GM12878 (cell line): ENCODE results near the gene SPATA32. TPM values are rescaled to one million over a fixed set of nuclear protein-coding genes. Genes with fewer than 3 reads are reported as not detected.

Source experiments
- ATF7 ChIP-seq: fragments of 450-650 bp; IDR thresholded peaks from 2 replicates; pipeline ENCODE4 v1.6.1; 2016; ENCODE audit warnings: low read depth, mild to moderate bottlenecking
- BHLHE40 ChIP-seq, 2 experiments: fragments of 450-650 bp in 1 of 2; IDR thresholded peaks; 2 replicates each; pipeline ENCODE4 v1.6.1; 2011 to 2017; ENCODE audit warnings: low read depth in 2 of 2, borderline replicate concordance in 1 of 2, improper control_type of control experiment in 1 of 2, low read length in 1 of 2, mild to moderate bottlenecking in 1 of 2
- BMI1 ChIP-seq: fragments of 450-650 bp; IDR thresholded peaks from 2 replicates; pipeline ENCODE4 v1.6.1; 2016; ENCODE audit warnings: mild to moderate bottlenecking, moderate library complexity, borderline replicate concordance
- CBFB ChIP-seq: IDR thresholded peaks from 2 replicates; pipeline ENCODE4 v1.6.1; 2016; ENCODE audit warnings: antibody characterized with exemption, low read depth
- CHD1 ChIP-seq: IDR thresholded peaks from 2 replicates; pipeline ENCODE4 v1.6.1; 2012; ENCODE audit warnings: low read depth, low read length, improper control_type of control experiment
- CHD2 ChIP-seq: IDR thresholded peaks from 2 replicates; pipeline ENCODE4 v1.6.1; 2011; ENCODE audit warnings: low read depth, low read length, improper control_type of control experiment, borderline replicate concordance
- FOS ChIP-seq: IDR thresholded peaks from 3 replicates; pipeline ENCODE4 v1.6.1; 2011; ENCODE audit warnings: borderline replicate concordance; ENCODE audit not compliant: insufficient read length; ENCODE audit errors: extremely low read depth
- FOXK2 ChIP-seq: fragments of 450-650 bp; IDR thresholded peaks from 2 replicates; pipeline ENCODE4 v1.6.1; 2017; ENCODE audit warnings: mild to moderate bottlenecking, moderate library complexity
- FOXM1 ChIP-seq: IDR thresholded peaks from 2 replicates; pipeline ENCODE4 v1.6.1; 2012; ENCODE audit warnings: low read depth, mild to moderate bottlenecking, inconsistent platforms, low read length, moderate library complexity
- HDAC6 ChIP-seq: fragments of 200-600 bp; sonication (generic); IDR thresholded peaks from one replicate; pipeline ENCODE4 v1.8.0; 2017; ENCODE audit warnings: antibody characterized with exemption; ENCODE audit not compliant: unreplicated experiment
- IKZF1 ChIP-seq: fragments of 450-650 bp; conservative IDR thresholded peaks from 2 replicates; pipeline ENCODE4 v1.6.1; 2017; ENCODE audit warnings: antibody characterized with exemption, mild to moderate bottlenecking
- IKZF2 ChIP-seq, 2 experiments: fragments of 450-650 bp; IDR thresholded peaks; 2 replicates each; pipeline ENCODE4 v1.6.1; 2017; ENCODE audit warnings: mild to moderate bottlenecking in 2 of 2, moderate library complexity in 2 of 2
- KLF5 ChIP-seq: fragments of 450-650 bp; IDR thresholded peaks from 2 replicates; pipeline ENCODE4 v1.6.1; 2014; ENCODE audit warnings: mild to moderate bottlenecking; ENCODE audit not compliant: partially characterized antibody
- MXI1 ChIP-seq: fragments of 150-350 bp; IDR thresholded peaks from 2 replicates; pipeline ENCODE4 v1.6.1; 2011; ENCODE audit warnings: low read depth, mild to moderate bottlenecking, inconsistent platforms, low read length, improper control_type of control experiment
- NBN ChIP-seq: fragments of 450-650 bp; IDR thresholded peaks from 2 replicates; pipeline ENCODE4 v1.6.1; 2016
- NR2F1 ChIP-seq: fragments of 450-650 bp; conservative IDR thresholded peaks from 2 replicates; pipeline ENCODE4 v1.6.1; 2017; ENCODE audit warnings: mild to moderate bottlenecking
- SIX5 ChIP-seq: IDR thresholded peaks from 2 replicates; pipeline ENCODE4 v1.6.1; 2011; ENCODE audit warnings: mild to moderate bottlenecking, low read depth, low read length, moderate library complexity; ENCODE audit not compliant: severe bottlenecking
- SMAD5 ChIP-seq: IDR thresholded peaks from 2 replicates; pipeline ENCODE4 v1.6.1; 2016; ENCODE audit warnings: antibody characterized with exemption, low read depth
- SMARCA5 ChIP-seq: fragments of 450-650 bp; IDR thresholded peaks from 2 replicates; pipeline ENCODE4 v1.6.1; 2017; ENCODE audit warnings: mild to moderate bottlenecking
- STAT3 ChIP-seq: IDR thresholded peaks from 2 replicates; pipeline ENCODE4 v1.6.1; 2011; ENCODE audit warnings: low read depth, low read length, improper control_type of control experiment
- TBL1XR1 ChIP-seq: IDR thresholded peaks from 2 replicates; pipeline ENCODE4 v1.6.1; 2012; ENCODE audit warnings: low read depth, low read length, improper control_type of control experiment
- TCF3 ChIP-seq: IDR thresholded peaks from 2 replicates; pipeline ENCODE4 v1.6.1; 2012; ENCODE audit warnings: low read depth, mild to moderate bottlenecking, low read length, borderline replicate concordance; ENCODE audit not compliant: insufficient read depth
- ZNF592 ChIP-seq: fragments of 450-650 bp; IDR thresholded peaks from 2 replicates; pipeline ENCODE4 v1.6.1; 2017; ENCODE audit warnings: mild to moderate bottlenecking, moderate library complexity
- polyA plus RNA-seq, 11 experiments: library from polyadenylated mRNA; depleted of rRNA in 4 of 11; unstranded in 6 of 11; stranded (reverse) in 5 of 11; fragments of >200 nt; fragmentation: Nextera tagmentation in 4 of 11; fragmentation: Illumina TruSeq in 1 of 11; extraction: Ambion mirVana in 4 of 11; extraction: Trizol in 1 of 11; gene quantifications; 1 replicate in 1 of 11; 2 replicates in 10 of 11; pipeline versions ENCODE4 v1.2.1 to v1.2.3, GENCODE V29; 2011 to 2016; ENCODE audit warnings: inconsistent platforms in 2 of 11, missing spikeins in 2 of 11, low read depth in 1 of 11
- total RNA-seq, 4 experiments: library from RNA; depleted of rRNA in 3 of 4; stranded (reverse); fragments of >200 nt in 3 of 4; fragmentation: Illumina TruSeq in 1 of 4; extraction: Trizol in 1 of 4; gene quantifications; 2 replicates each; pipeline versions ENCODE4 v1.2.1 to v1.2.3, GENCODE V29; 2013 to 2021
- TF ChIP-seq, protein P1 (sequence below): IDR thresholded peaks from 2 replicates; pipeline ENCODE4 v1.6.1; 2012; ENCODE audit warnings: low read depth, low read length, improper control_type of control experiment

SPATA32 gene
- total and polyA plus RNA-seq, 10 of the 15 experiments (the other 5 are each of a cell fraction or from before 2014, with no cell fraction given): 0.03 to 0.35 (median 0.11) TPM; not detected in 3

GRCh38 chr17:45227101-45227925 lies 34.6 kb downstream of the SPATA32 start (continued):
- TF ChIP-seq ZNF592 (no peak), BMI1 (no peak; the same call in 1 of the 2 replicates), CHD1 (no peak), CHD2 (peak; percentile 85), SMARCA5 (peak; percentile 77; the same call in 1 of the 2 replicates), KLF5 (no peak), SIX5 (no peak), FOXM1 (no peak), CBFB (0 out of 2 replicates have a peak, but pooled peaks have one; percentile 15), MXI1 (peak; percentile 36; the same call in 1 of the 2 replicates), TCF3 (peak; percentile 79; the same call in 1 of the 2 replicates), FOS (no peak), SMAD5 (no peak; the same call in 1 of the 2 replicates), HDAC6 (no peak), BHLHE40 (IDR thresholded peaks at IDR 0.05; ENCODE audit: borderline replicate concordance in 1 of 2, low read depth in 2 of 2, low read length in 1 of 2) (peak in 1 of 2 experiments; percentile 43; a peak in 2 of 4 replicates), FOXK2 (peak; percentile 22; the same call in 1 of the 2 replicates), NBN (0 out of 2 replicates have a peak, but pooled peaks have one; percentile 42), NR2F1 (no peak), STAT3 (no peak), ATF7 (0 out of 2 replicates have a peak, but pooled peaks have one; percentile 22), IKZF1 (peak; percentile 18; the same call in 1 of the 2 replicates), IKZF2 (IDR thresholded peaks at IDR 0.05) (peak; percentile 42 to 68; a peak in 2 of 4 replicates), TBL1XR1 (peak; percentile 77)
- TF ChIP-seq, protein P1, sequence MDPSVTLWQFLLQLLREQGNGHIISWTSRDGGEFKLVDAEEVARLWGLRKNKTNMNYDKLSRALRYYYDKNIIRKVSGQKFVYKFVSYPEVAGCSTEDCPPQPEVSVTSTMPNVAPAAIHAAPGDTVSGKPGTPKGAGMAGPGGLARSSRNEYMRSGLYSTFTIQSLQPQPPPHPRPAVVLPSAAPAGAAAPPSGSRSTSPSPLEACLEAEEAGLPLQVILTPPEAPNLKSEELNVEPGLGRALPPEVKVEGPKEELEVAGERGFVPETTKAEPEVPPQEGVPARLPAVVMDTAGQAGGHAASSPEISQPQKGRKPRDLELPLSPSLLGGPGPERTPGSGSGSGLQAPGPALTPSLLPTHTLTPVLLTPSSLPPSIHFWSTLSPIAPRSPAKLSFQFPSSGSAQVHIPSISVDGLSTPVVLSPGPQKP: no peak
